IPS-15b (cell line): Measurements from ENCODE around the gene C1QA.

Source experiments
- H3K27me3 ChIP-seq: one replicate; pipeline ENCODE4 v1.6.1; 2013; ENCODE audit warnings: low read length; ENCODE audit not compliant: control insufficient read depth, insufficient read depth
- H3K36me3 ChIP-seq: one replicate; pipeline ENCODE4 v1.6.1; 2013; ENCODE audit warnings: low read length; ENCODE audit not compliant: control insufficient read depth, insufficient read depth
- H3K4me1 ChIP-seq: one replicate; pipeline ENCODE4 v1.6.1; 2013; ENCODE audit warnings: mild to moderate bottlenecking, low read length; ENCODE audit not compliant: control insufficient read depth, insufficient read depth
- H3K4me3 ChIP-seq: one replicate; pipeline ENCODE4 v1.5.1; 2013; ENCODE audit warnings: low read depth, low read length
- H3K9ac ChIP-seq: one replicate; pipeline ENCODE4 v1.6.1; 2013; ENCODE audit warnings: low read depth, mild to moderate bottlenecking, low read length
- H3K9me3 ChIP-seq: one replicate; pipeline ENCODE4 v1.6.1; 2013; ENCODE audit warnings: mild to moderate bottlenecking, low read length; ENCODE audit not compliant: control insufficient read depth, insufficient read depth

C1QA gene

GRCh38 chr1:22681556-22682276 lies 45.3 kb downstream of the C1QA start:
- Histone ChIP-seq H3K4me3 (no peak overlapping the region), H3K27me3 (no peaks in the 10 kb centered on the region), H3K4me1 (peaks cover 5% of the 10 kb centered on the region), H3K9me3 (no peaks in the 10 kb centered on the region), H3K36me3 (no peaks in the 10 kb centered on the region), H3K9ac (no peak overlapping the region)

GRCh38 chr1:22683547-22683946 lies 47.1 kb downstream of the C1QA start:
- Histone ChIP-seq H3K9me3 (no peaks in the 10 kb centered on the region), H3K36me3 (no peaks in the 10 kb centered on the region), H3K4me3 (no peak overlapping the region), H3K4me1 (no peaks in the 10 kb centered on the region), H3K9ac (no peak overlapping the region), H3K27me3 (no peaks in the 10 kb centered on the region)

- Histone ChIP-seq H3K36me3 (no peaks in the 10 kb centered on the region), H3K4me1 (no peaks in the 10 kb centered on the region), H3K9ac (no peak overlapping the region), H3K4me3 (no peak overlapping the region), H3K9me3 (no peaks in the 10 kb centered on the region), H3K27me3 (no peaks in the 10 kb centered on the region)
Observed at GRCh38 chr1:22685591-22686059, 49.2 kb downstream of the C1QA start.

- H3K9me3 ChIP-seq, result no peaks in the 10 kb centered on the region
- no peaks in the 10 kb centered on the region for H3K4me1 ChIP-seq
- no peaks in the 10 kb centered on the region for H3K36me3 ChIP-seq
- H3K27me3 ChIP-seq, result no peaks in the 10 kb centered on the region
- H3K4me3 ChIP-seq, result no peak overlapping the region
- no peak overlapping the region for H3K9ac ChIP-seq
Observed at GRCh38 chr1:22687191-22687590, 50.8 kb downstream of the C1QA start.

GRCh38 chr1:22688466-22688865 lies 52.0 kb downstream of the C1QA start:
- Histone ChIP-seq H3K9ac (no peak overlapping the region), H3K9me3 (no peaks in the 10 kb centered on the region), H3K4me1 (no peaks in the 10 kb centered on the region), H3K4me3 (no peak overlapping the region), H3K27me3 (no peaks in the 10 kb centered on the region), H3K36me3 (no peaks in the 10 kb centered on the region)
